Measurements from ENCODE around the gene TNFRSF25. TPM values are rescaled to one million over a fixed set of nuclear protein-coding genes. Genes with fewer than 3 reads are reported as not detected.
"Not testable (repeated sequence)": the region's sequence is repeated elsewhere in the genome, so short reads cannot be mapped to it uniquely, and the experiment has no call there.

Gene TNFRSF25
- polyA plus RNA-seq, 3 donors, result 2.6 to 18.1 (median 10.1) TPM

DNA sequence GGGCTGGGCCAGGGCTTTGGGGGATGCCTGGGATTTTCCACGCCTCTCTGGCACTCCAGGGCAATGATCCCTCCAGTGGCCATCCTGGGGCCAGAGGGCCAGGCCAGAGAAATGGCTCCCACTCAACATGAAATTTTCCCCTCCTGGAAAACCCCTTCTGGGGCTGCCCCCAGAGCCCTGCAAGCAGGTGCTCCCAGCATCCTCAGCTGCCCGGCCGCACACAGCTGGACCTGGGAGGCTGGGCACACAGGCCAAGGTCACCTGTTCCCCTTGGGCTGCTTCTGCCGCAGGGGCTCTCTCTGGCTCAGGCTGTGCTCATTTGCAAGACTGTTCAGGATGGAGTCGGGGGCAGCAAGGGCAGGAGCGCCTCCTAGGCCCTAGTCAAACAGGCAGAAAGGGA, 37.5 kb downstream of the TNFRSF25 start:
- 59 to 81% (median 70%) methylated on average over 3 to 6 of the region's 6 CpGs for WGBS, 3 donors
- H3K27ac ChIP-seq (ENCODE audit: low read depth, low read length), result not testable (repeated sequence)

DNA sequence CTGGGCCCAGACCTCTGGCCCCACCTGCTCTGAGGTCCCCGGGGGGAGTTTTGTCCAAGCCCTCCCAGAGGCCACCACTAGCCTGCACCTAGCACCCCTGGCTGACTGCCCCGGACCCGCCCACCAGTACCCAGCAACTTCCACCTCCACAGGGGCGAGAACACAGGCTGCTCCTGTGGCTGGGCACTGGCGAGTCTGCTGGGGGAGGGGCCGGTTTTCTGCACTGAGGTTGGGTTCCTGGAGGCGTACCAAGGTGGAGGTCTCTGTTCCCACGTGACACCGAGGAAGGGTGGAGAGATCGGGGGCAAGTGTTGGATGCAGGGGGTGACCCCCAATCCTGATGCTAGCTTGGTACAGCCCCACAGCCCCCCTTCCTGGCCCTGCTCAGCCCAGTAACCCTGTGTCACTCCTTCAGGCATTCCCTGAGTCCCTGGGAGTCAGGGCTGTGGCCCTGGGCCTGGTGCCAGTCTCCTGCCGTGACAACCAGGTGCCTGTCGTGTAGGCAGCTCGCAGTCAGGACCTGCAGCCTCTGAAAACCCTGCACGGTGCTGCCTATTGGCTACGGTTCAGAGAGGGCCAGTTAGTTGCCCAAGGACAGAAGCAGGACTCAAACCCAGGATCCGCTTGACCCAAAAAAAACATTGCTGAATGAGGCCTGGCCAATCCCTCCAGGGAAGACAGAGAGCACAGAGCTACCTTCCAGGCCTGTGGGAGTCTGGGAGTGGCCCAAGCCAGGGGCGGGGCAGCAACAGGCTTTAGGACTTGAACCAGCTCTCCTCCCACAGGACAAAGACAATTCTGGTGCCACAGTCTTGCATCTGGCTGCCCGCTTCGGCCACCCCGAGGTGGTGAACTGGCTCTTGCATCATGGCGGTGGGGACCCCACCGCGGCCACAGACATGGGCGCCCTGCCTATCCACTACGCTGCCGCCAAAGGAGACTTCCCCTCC, 38.3 kb downstream of the TNFRSF25 start:
- H3K27ac ChIP-seq (ENCODE audit: low read depth, low read length), result no peak overlapping the region
- WGBS, 3 donors, result 63 to 85% (median 77%) methylated on average over 26 of the region's 26 CpGs

GRCh38 chr1:6426972-6427350, 39.0 kb downstream of the TNFRSF25 start:
- 75 to 94% (median 84%) methylated on average over 9 to 10 of the region's 10 CpGs for WGBS, 3 donors
- no peak overlapping the region for H3K27ac ChIP-seq (ENCODE audit: low read depth, low read length)

GRCh38 chr1:6426277-6426971, 39.5 kb downstream of the TNFRSF25 start:
- H3K27ac ChIP-seq (ENCODE audit: low read depth, low read length), result no peak overlapping the region
- 71 to 86% (median 82%) methylated on average over 9 of the region's 9 CpGs for WGBS, 3 donors

GRCh38 chr1:6425658-6426057, 40.3 kb downstream of the TNFRSF25 start:
- WGBS, 3 donors, result 72 to 78% (median 74%) methylated on average over 6 of the region's 6 CpGs
- no peak overlapping the region for H3K27ac ChIP-seq (ENCODE audit: low read depth, low read length)

GRCh38 chr1:6424619-6425593, 41.1 kb downstream of the TNFRSF25 start, which contains the start of gene ESPN:
Gene ESPN (plus strand): TSS chr1:6424776. CDS start chr1:6424956, 180 bp downstream.
- H3K27ac ChIP-seq (ENCODE audit: low read depth, low read length), result no peak within 1 kb of the TSS
- 4 to 9% (median 7%) methylated on average over 62 to 99 of the region's 99 CpGs for WGBS, 3 donors

- WGBS, 3 donors, result 6 to 7% (median 6%) methylated on average over 33 to 35 of the region's 35 CpGs
- no peak overlapping the region for H3K27ac ChIP-seq (ENCODE audit: low read depth, low read length)
Measured at GRCh38 chr1:6424000-6424565, 41.9 kb downstream of the TNFRSF25 start.

- 5 to 10% (median 6%) methylated on average over 23 to 24 of the region's 24 CpGs for WGBS, 3 donors
- H3K27ac ChIP-seq (ENCODE audit: low read depth, low read length), result no peak overlapping the region
Measured at GRCh38 chr1:6423321-6423999, 42.5 kb downstream of the TNFRSF25 start.

GRCh38 chr1:6421266-6421665, 44.7 kb downstream of the TNFRSF25 start:
- H3K27ac ChIP-seq (ENCODE audit: low read depth, low read length), result no peak overlapping the region
- 60 to 72% (median 66%) methylated on average over 4 of the region's 4 CpGs for WGBS, 3 donors

GRCh38 chr1:6420454-6421042, 45.4 kb downstream of the TNFRSF25 start:
- 4 to 19% (median 9%) methylated on average over 44 of the region's 44 CpGs for WGBS, 3 donors
- H3K27ac ChIP-seq (ENCODE audit: low read depth, low read length), result no peak overlapping the region

- WGBS, 3 donors, result 1% methylated on average over 39 to 62 of the region's 62 CpGs
- H3K27ac ChIP-seq (ENCODE audit: low read depth, low read length), result no peak within 1 kb of the TSS
Measured at GRCh38 chr1:6419804-6420453, 46.0 kb downstream of the TNFRSF25 start, which contains the start of gene HES2. Gene HES2 (minus strand): TSS chr1:6419919. CDS start chr1:6419820, 99 bp downstream.

DNA sequence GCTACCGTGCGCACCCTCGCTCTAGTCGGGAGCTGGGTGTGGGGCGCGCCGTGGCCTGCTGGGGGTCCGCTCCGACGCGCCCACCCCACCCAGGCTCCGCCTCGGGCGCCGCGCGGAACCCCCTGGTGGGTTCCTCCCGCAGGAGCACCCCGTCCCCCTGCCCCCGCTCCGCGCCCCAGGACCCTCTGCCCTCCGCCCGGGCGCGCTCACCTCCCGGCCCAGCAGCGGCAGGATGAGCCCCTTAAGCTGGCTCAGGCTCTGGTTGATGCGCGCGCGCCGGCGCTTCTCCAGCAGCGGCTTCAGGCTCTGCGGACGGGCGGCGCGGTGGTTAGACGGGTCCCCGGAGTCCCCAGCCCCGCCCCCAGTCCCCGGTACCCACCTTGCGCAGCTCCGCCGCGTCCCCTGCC, 46.6 kb downstream of the TNFRSF25 start:
- H3K27ac ChIP-seq (ENCODE audit: low read depth, low read length), result no peak overlapping the region
- 1 to 3% (median 2%) methylated on average over 28 to 48 of the region's 48 CpGs for WGBS, 3 donors

- no peak overlapping the region for H3K27ac ChIP-seq (ENCODE audit: low read depth, low read length)
- WGBS, 3 donors, result 5 to 8% (median 7%) methylated on average over 47 to 69 of the region's 69 CpGs
Measured at GRCh38 chr1:6418668-6419396, 47.1 kb downstream of the TNFRSF25 start.

GRCh38 chr1:6417961-6418667, 47.9 kb downstream of the TNFRSF25 start:
- H3K27ac ChIP-seq (ENCODE audit: low read depth, low read length), result no peak overlapping the region
- WGBS, 3 donors, result 57 to 64% (median 61%) methylated on average over 8 of the region's 8 CpGs

DNA sequence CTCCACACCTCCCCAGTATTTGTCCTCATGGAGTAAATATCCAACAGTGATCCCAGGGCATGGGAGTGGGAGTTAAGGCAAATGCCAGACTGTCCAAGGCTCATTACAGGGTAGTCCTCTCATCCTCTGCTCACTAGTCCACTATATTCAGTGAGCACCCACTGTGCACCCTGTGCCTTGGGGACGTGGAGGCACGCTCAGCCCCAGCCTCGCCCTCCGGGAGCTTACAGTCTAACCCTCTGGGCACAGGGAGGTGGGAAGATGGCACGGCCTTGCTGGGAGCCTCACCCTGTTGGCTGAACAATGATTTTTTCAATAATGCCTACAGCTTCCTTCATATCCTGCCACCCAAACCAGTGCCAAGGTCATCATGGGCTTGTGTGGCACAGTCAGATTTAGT, 49.1 kb downstream of the TNFRSF25 start:
- WGBS, 3 donors, result 81 to 86% (median 84%) methylated on average over 5 of the region's 5 CpGs
- H3K27ac ChIP-seq (ENCODE audit: low read depth, low read length), result no peak overlapping the region

All from adipose tissue (tissue), 3 donors.